IPS-15b (cell line): ENCODE results near the gene TRIO.
"Not testable (repeated sequence)": the region's sequence is repeated elsewhere in the genome, so short reads cannot be mapped to it uniquely, and the experiment has no call there.

ENCODE experiments used
- H3K27me3 ChIP-seq: one replicate; pipeline ENCODE4 v1.6.1; 2013; ENCODE audit warnings: low read length; ENCODE audit not compliant: control insufficient read depth, insufficient read depth
- H3K36me3 ChIP-seq: one replicate; pipeline ENCODE4 v1.6.1; 2013; ENCODE audit warnings: low read length; ENCODE audit not compliant: control insufficient read depth, insufficient read depth
- H3K4me1 ChIP-seq: one replicate; pipeline ENCODE4 v1.6.1; 2013; ENCODE audit warnings: mild to moderate bottlenecking, low read length; ENCODE audit not compliant: control insufficient read depth, insufficient read depth
- H3K4me3 ChIP-seq: one replicate; pipeline ENCODE4 v1.5.1; 2013; ENCODE audit warnings: low read depth, low read length
- H3K9ac ChIP-seq: one replicate; pipeline ENCODE4 v1.6.1; 2013; ENCODE audit warnings: low read depth, mild to moderate bottlenecking, low read length
- H3K9me3 ChIP-seq: one replicate; pipeline ENCODE4 v1.6.1; 2013; ENCODE audit warnings: mild to moderate bottlenecking, low read length; ENCODE audit not compliant: control insufficient read depth, insufficient read depth

The TRIO gene

DNA sequence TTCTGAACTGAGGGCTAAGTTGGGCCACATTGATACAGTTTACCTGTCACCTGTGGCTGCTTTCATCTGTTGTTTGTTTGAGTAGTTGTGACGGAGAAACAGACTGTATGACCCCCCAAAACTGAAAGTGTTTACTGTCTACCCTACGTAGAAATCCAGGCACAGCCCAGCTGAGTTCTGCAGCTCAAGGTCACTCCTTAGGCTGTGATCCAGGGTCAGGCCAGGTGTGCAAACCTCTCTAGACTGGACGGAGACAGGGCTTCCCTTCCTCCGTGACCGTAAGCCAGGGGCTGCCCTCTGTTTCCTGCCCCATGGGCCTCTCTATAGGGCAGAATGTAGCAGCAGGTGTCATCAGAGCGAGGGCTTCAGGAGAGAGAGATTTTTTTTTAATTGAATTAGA, 230.5 kb downstream of the TRIO start:
- peaks cover 11% of the 10 kb centered on the region for H3K36me3 ChIP-seq

DNA sequence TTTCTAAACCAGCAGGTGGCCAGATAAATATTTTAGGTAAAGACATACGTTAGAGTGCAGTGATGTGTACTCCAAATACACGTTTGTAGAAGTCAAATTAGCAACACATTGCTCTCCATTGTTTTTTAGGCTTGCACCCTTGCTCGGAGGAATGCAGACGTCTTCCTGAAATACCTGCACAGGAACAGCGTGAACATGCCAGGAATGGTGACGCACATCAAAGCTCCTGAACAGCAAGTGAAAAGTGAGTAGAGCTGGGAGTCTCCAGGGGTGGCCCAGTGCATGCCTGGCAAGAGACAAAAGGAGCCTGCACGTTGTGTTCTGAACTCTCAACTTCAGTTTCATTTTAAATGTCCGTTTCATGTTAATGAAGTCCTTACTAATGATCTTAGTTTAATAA, 231.0 kb downstream of the TRIO start:
- no peaks in the 10 kb centered on the region for H3K4me1 ChIP-seq
- no peak overlapping the region for H3K9ac ChIP-seq
- H3K4me3 ChIP-seq: no peak overlapping the region
- H3K36me3 ChIP-seq: peaks cover 10% of the 10 kb centered on the region
- H3K9me3 ChIP-seq: no peaks in the 10 kb centered on the region
- no peaks in the 10 kb centered on the region for H3K27me3 ChIP-seq

More for the DNA sequence above, 230.5 kb downstream of the TRIO start:
- Histone ChIP-seq H3K27me3 (no peaks in the 10 kb centered on the region), H3K9ac (no peak overlapping the region), H3K4me3 (no peak overlapping the region), H3K4me1 (no peaks in the 10 kb centered on the region), H3K9me3 (no peaks in the 10 kb centered on the region)

DNA sequence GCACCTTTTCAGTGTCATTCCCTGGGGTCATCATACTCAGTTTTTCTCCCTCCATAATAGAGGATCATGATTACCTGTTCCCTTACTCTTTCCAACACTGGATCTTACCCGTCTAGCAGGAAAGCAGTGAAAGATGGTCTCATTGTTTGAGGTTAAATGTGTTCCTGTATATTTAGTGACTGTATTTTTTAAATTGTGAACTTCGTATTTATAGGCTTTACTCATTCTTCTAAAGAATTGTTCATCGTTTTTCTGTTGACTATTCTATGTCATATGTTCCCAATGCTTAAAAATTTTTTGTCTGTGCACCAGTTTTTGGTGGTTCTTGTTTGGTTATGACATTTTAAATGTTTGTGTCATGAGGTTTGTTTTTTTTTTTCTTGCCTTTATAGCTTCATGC, 233.6 kb downstream of the TRIO start:
- no peaks in the 10 kb centered on the region for H3K27me3 ChIP-seq
- H3K9me3 ChIP-seq: no peaks in the 10 kb centered on the region
- no peak overlapping the region for H3K9ac ChIP-seq
- peaks cover 15% of the 10 kb centered on the region for H3K36me3 ChIP-seq
- H3K4me1 ChIP-seq: peaks cover 5% of the 10 kb centered on the region
- H3K4me3 ChIP-seq: no peak overlapping the region

DNA sequence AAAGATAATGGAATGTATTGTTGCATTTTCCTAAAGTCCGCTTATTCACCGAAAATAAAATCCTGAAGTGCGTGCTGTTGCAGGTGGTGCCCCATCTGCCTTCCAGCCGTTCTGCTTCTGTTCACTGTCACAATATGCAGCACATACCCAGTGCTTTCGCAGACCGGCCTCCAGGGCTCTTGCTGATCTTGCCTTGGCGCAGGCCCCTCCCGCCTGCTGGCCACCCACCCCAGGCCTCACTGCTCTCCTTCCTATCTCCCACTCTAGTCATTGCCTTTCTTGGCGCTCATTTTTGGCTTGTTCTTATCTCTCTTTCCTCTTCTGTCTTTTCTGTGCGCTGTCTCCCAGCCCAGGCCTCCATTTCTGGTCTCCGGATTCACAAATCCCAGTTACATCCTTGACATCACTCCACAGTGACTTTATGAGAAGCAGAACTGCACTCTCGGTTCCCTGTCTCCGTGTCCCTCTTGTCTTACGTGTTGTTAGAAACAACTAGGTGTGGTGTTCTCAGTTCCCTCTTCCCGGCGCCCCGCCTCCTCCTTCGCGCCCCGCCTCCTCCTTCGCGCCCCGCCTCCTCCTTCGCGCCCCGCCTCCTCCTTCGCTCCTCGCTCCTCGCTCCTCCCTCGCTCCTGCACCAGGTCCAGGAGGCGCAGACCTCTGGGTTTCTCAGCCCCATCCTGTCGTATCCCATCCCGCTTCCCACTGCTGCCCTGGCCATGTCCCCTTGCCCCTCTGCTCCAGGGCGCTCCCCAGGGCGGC, 236.8 kb downstream of the TRIO start:
- no peak overlapping the region for H3K4me3 ChIP-seq
- H3K36me3 ChIP-seq: peaks cover 25% of the 10 kb centered on the region
- H3K4me1 ChIP-seq: peaks cover 5% of the 10 kb centered on the region
- H3K9ac ChIP-seq: no peak overlapping the region
- no peaks in the 10 kb centered on the region for H3K27me3 ChIP-seq
- H3K9me3 ChIP-seq: no peaks in the 10 kb centered on the region

DNA sequence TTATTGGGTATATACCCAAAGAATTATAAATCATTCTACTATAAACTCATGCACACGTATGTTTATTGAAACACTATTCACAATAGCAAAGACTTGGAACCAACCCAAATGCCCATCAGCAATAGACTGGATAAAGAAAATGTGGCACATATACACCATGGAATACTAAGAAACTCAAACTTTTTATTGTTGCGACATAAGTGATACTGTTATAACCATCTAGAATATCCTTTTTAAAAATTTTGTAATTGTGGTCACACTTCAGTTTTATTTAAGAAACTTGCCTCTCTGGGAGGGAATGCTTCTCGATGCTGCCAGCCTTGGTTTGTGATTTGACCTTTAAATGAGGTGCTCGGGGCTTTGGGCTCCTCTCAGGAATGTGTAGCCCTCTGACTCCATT, 237.6 kb downstream of the TRIO start:
- H3K27me3 ChIP-seq: no peaks in the 10 kb centered on the region
- peaks cover 26% of the 10 kb centered on the region for H3K36me3 ChIP-seq
- H3K9ac ChIP-seq: no peak overlapping the region
- no peaks in the 10 kb centered on the region for H3K9me3 ChIP-seq
- H3K4me1 ChIP-seq: peaks cover 5% of the 10 kb centered on the region
- H3K4me3 ChIP-seq: no peak overlapping the region

DNA sequence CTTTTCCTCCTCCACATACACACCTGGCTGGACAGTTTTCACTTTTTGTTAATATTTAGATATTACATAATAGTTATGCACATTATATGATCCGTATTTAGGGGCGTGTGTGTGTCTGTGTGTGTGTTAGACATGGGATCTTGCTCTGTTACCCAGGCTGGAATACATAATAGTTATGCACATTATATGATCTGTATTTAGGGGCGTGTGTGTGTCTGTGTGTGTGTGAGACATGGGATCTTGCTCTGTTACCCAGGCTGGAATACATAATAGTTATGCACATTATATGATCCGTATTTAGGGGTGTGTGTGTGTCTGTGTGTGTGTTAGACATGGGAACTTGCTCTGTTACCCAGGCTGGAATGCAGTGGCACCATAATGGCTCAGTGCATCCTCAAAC, 239.5 kb downstream of the TRIO start:
- Histone ChIP-seq H3K9ac (no peak overlapping the region), H3K4me3 (no peak overlapping the region), H3K36me3 (peaks cover 26% of the 10 kb centered on the region), H3K4me1 (peaks cover 10% of the 10 kb centered on the region), H3K9me3 (no peaks in the 10 kb centered on the region), H3K27me3 (no peaks in the 10 kb centered on the region)

DNA sequence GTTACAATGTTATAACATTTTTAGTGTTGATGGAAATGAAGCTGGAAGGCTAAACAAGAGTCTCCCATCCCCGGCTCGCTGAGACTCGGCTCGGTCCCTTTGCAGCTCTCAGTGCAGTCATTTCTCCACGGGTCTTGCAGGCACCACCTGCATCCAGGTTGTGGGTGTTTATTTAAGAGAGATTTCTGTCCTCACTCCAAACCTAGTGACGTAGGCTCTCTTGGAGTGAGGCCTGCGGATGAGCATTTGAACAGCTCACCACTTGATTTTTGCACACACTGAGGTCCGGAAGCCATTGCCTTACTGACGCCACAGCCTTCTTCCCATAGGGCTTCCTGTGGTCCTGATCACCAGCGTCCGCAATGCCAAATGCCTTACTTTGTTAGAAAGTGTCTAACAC, 240.8 kb downstream of the TRIO start:
- Histone ChIP-seq H3K4me3 (no peak overlapping the region), H3K27me3 (no peaks in the 10 kb centered on the region), H3K9ac (no peak overlapping the region), H3K4me1 (peaks cover 10% of the 10 kb centered on the region), H3K36me3 (peaks cover 21% of the 10 kb centered on the region), H3K9me3 (no peaks in the 10 kb centered on the region)

DNA sequence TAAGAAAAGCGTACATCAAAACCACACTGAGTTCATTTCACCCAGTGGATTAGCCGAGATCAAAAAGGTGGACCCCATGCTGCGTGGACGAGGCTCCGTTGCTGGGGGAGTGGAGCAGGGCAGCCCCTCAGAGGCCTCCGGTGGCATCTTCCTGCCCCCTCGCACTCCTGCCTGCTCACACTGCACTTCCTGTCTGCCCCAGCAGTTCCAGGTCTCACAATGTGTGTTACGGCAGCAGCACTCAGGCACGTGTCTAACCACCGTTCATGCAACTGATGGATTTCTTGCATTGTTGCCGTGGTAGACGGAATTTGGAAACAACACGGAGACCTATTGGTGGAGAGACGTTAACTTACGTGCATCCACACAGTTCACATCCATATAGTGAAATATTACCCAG, 241.9 kb downstream of the TRIO start:
- H3K36me3 ChIP-seq: peaks cover 21% of the 10 kb centered on the region

DNA sequence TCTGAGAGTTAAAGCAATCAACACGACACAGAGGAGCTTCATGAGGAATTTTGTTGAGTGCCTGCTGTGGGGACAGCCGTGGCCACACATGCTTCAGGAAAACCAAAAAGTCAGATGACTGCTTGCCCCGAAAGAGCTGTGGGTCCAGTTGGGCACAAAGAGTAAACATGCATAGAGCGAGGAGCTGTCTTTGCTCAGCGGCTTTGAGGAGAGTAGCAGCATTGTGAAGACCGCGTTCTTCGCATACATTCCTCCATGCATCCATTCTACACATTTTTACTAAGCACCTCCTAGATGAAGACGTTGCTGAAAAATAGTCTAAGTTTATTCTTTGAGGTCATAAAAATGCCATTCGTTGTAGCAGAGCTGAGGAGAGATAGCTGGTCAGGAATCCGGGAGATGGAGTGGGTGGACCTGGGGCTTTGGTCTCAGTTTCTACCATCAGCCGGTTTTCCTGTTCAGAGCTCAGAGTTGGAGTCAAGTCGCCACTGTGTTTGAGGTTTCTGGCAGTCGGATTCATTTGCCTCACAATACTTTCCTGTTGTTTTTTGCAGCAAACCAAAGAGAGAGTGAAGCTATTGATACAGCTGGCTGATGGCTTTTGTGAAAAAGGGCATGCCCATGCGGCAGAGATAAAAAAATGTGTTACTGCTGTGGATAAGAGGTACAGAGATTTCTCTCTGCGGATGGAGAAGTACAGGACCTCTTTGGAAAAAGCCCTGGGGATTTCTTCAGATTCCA, 243.9 kb downstream of the TRIO start:
- Histone ChIP-seq H3K36me3 (peaks cover 21% of the 10 kb centered on the region), H3K27me3 (no peaks in the 10 kb centered on the region), H3K9ac (no peak overlapping the region), H3K4me3 (no peak overlapping the region), H3K4me1 (peaks cover 5% of the 10 kb centered on the region), H3K9me3 (no peaks in the 10 kb centered on the region)

More for the DNA sequence above, 241.9 kb downstream of the TRIO start:
- Histone ChIP-seq H3K9ac (no peak overlapping the region), H3K4me3 (no peak overlapping the region), H3K9me3 (no peaks in the 10 kb centered on the region), H3K4me1 (peaks cover 5% of the 10 kb centered on the region), H3K27me3 (no peaks in the 10 kb centered on the region)

DNA sequence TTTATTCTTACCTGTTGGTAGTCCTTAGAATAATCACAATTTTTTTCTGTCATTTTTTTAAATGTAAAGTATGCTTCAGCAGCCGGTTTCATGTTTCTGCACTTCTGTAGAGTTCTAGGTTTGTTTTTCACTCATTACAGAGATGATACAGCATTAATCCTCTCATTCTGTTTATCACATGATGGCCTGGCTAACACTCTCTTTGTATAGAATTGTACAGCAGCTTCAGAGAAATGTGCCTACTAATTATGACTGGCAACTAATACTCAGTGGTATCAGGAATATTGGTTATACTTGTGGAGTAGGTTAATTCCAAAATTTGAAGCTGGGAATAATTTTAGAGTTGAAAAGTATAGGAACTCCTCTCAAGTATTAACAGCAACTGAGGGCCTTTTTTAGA, 245.6 kb downstream of the TRIO start:
- Histone ChIP-seq H3K36me3 (peaks cover 12% of the 10 kb centered on the region), H3K9me3 (no peaks in the 10 kb centered on the region), H3K27me3 (no peaks in the 10 kb centered on the region), H3K9ac (no peak overlapping the region), H3K4me1 (peaks cover 5% of the 10 kb centered on the region), H3K4me3 (no peak overlapping the region)

DNA sequence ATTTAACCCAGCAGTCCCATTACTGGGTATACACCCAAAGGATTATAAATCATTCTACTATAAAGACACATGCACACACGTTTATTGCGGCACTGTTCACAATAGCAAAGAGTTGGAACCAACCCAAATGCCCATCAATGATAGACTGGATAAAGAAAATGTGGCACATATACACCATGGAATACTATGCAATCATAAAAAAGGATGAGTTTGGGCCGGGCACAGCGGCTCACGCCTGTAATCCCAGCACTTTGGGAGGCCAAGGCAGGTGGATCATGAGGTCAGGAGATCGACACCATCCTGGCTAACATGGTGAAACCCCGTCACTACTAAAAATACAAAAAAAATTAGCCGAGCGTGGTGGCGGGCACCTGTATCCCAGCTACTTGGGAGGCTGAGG, 249.4 kb downstream of the TRIO start:
- H3K4me1 ChIP-seq: not testable (repeated sequence)
- H3K36me3 ChIP-seq: peaks cover 11% of the 10 kb centered on the region

DNA sequence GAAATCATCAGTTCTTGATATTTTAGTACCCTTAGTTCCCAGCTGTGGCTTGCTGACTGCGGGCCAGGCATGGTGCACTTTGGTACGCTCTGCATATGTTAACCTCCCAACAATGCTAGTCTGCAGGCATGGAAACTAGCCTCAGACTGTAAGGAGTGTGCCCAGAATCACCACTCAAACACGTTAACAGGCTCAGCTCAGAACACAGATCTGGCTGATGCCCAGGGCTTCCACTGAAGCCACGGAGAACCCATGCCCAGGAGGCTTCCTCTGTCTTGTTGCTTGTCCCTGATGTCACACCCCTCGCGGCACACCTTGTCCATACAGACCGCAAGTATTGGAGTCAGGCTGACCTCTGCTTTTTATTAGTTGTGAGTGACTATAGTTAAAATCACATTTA, 251.2 kb downstream of the TRIO start:
- H3K4me3 ChIP-seq: no peak overlapping the region
- H3K9me3 ChIP-seq: no peaks in the 10 kb centered on the region
- H3K4me1 ChIP-seq: no peaks in the 10 kb centered on the region
- H3K9ac ChIP-seq: no peak overlapping the region
- peaks cover 11% of the 10 kb centered on the region for H3K36me3 ChIP-seq
- no peaks in the 10 kb centered on the region for H3K27me3 ChIP-seq

More for the DNA sequence above, 249.4 kb downstream of the TRIO start:
- H3K9me3 ChIP-seq, H3K27me3 ChIP-seq, H3K4me3 ChIP-seq, H3K9ac ChIP-seq: not testable (repeated sequence)
